HG02642 (cell line): ENCODE data around the gene DNAJC22.
"Not testable (repeated sequence)": the region's sequence is repeated elsewhere in the genome, so short reads cannot be mapped to it uniquely, and the experiment has no call there.

ENCODE experiments used
- ATAC-seq: cut with Tn5 transposase; IDR thresholded peaks from one replicate; pipeline ENCODE4 v1.9.1; 2021; ENCODE audit warnings: mild to moderate bottlenecking; ENCODE audit not compliant: unreplicated experiment, poor library complexity

Gene DNAJC22

GRCh38 chr12:49367381-49368239, 20.9 kb downstream of the DNAJC22 start, which contains the start of gene SPATS2:
Gene SPATS2, plus strand, starts transcription at chr12:49367462. Its CDS starts 93,551 bp downstream, at chr12:49461013.
- ATAC-seq: no peak

DNA sequence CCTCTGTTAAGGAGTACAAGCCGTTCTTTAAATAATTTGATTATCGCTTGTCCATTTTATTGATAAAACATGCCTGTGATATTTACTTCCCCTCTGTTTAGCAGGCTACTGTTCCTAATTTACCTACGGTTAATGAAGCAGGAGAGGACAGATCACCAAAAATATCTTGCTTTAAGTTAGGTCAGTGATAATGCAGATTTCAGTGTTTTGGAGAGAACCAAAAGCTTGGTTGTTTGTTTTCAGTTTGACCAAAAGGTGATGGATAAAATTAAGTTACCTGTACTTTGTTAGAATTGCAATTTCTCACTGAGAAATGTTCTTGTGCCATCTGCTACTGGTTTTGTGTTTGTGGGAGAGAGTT, 21.5 kb downstream of the DNAJC22 start:
- no peak for ATAC-seq

DNA sequence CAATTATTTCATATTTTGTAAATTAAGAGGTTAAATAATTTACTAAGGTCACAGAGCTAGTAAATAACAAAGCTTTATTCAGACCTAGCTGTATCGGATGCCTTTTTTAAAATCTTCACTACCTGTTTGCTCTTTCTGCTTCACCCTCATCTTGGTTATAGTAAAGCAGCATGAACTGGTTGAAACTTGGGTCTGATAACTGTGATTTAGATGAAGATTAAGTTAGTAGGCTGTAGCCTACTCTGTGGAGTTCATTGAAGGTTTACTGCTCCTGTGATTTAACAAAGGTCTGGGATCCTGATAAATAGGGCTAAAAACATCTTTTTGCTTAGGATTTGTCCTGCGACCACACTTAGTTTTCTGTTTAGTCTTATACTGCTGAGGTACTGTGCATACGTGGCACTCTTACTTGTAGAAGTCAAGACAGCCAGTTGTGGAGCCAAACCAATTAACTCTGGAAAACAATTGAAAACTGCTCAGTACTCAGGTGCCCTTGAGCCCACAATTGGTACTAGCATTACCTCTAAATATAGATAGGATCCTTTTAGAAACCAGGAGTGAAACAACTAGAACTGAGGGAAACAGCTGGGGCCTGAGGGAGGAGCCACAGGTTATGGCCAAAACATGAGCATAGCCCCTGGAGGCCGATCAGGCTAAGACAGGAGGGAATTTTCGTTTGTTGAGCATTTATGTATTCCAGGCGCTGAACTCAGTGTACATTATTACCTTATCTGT, 22.9 kb downstream of the DNAJC22 start:
- peak; percentile 44 for ATAC-seq

GRCh38 chr12:49370539-49370938, 23.9 kb downstream of the DNAJC22 start:
- no peak for ATAC-seq

DNA sequence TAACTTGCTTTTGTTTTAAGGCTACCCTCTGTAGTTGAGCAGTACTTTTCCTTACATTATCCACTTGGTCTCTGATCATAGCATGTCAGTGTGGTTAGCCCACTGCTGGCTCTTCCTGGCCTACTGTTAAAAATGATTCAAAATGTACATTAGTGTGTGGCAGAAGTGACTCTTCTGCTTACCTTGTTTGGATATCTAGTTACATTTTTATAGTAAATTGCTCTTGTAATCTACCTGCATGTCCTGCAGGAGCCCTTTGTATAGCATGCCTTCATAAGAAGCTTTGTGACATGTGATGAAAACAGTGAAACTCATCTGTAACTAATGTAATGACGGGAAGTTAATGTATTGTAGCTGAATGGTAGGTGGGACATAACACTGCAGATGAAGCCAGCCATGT, 28.7 kb downstream of the DNAJC22 start:
- ATAC-seq: no peak

DNA sequence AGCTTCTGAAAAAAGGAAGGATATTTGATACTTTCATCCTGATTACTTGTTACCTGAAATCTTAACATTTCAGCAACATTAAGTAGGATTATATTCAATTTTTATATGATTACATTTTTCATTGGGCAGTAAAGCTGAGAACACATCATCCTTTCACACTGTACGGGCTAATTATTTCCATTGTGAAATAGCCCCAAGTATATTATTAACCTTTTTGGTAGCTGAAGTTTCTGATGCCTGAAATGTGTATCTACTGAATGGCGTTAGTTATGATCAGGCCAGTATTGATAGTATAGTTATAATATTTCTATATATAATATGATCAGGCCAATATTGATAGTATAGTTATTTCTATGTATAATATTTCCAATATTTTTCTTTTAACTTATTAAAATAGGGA, 30.7 kb downstream of the DNAJC22 start:
- no peak for ATAC-seq

DNA sequence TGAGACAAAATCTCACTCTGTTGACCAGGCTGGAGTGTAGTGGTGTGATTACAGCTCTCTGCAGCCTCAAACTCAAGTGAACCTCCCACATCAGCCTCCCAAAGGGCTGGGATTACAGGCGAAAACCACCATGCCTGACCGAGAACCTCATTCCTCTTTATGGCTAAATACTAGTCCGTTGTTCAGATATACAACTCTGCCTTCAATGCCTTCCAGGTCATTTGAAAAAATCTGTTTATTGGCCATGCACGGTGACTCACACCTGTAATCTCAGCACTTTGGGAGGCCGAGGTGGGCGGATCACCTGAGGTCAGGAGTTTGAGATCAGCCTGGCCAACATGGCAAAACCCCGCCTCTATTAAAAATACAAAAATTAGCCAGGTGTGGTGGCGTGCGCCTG, 33.5 kb downstream of the DNAJC22 start:
- not testable (repeated sequence) for ATAC-seq

DNA sequence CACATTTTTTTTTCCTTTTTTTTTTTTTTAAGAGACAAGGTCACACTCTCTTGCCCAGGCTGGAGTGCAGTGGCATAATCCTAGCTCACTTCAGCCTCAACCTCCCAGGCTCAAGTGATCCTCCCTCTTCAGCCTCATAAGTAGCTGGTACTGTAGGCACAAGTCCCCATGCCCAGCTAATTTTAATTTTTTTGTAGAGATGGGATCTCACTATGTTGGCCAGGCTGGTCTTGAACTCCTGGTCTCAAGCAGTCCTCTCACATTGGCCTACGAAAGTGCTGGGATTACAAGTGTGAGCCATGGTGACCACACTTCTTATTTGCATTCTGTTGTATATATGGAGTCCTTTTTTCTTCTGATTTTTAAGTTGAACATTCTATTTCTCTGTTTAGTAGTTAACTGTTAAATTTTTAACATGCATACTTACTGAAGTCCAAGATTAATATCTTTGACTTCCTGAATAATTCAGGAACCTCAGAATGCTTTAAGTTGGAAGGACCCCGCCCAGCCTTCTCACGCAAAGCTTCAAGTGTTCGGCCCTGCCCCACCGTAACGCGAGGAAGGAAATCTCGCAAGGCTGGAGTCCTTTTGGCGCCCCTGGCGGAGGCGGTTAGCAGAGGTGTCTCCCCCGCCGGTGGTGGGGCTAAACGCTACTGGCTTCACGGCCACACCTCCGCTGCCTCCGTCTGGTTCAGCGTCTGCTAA, 42.1 kb downstream of the DNAJC22 start:
- ATAC-seq: no peak

DNA sequence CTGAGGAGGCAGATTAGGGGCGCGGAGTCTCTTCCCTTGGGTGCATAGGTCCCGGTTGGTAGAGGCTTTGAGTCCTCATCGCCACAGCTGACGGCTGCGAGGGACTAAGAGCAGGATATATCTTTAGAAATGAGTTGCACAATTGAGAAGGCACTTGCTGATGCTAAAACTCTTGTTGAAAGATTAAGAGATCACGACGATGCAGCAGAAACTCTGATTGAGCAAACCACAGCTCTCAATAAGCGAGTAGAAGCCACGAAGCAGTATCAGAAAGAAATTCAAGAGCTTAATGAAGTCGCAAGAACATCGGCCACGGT, 42.7 kb downstream of the DNAJC22 start:
- ATAC-seq: no peak

DNA sequence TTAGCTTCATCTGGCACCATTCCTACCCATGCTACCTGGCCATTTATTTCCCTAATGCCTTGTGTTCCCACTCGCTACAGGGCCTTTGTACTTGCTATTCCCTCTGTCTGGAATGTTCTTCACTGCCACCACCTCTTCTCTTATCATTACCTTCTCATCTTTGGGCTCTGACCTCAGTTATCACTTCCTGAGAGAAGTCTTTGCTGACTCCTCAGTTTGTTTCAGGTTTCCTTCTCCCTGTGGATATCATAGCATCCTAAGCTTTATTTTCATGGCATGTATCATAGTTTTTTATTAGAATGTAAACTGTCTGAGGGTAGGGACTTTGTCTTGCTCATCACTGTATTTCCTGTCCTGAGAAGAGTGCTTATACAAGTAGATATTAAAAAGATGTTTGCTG, 50.3 kb downstream of the DNAJC22 start:
- ATAC-seq: no peak

DNA sequence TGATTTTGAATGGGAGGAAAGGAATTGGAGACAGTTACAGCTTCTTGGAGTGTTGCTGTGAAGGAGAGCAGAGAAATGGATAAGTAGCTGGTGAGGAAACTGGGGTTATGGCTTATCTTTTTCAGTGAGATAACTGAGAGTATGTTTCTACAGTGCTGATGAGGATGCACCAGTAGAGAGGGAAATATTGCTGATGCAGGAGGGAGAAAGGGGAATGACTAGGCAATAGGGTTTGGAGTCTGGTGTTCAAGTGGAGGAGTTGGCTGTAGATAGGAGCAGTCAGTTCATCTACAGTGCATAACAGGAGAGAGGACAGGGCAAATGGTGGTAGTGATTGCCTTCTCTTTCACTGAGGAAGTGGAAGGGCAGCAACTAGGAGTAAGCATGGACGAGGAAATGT, 53.6 kb downstream of the DNAJC22 start:
- ATAC-seq: no peak
